NCI-H2196 (cell line): ENCODE data around the gene NPAS3.

Experiments used
- DNase-seq: peaks from one replicate; lab custom pipeline; 2025; ENCODE audit not compliant: unreplicated experiment; lab: John Stamatoyannopoulos, UW

The NPAS3 gene

GRCh38 chr14:33165144-33165925 lies 226.7 kb downstream of the NPAS3 start:
- DNase-seq: no peak

- DNase-seq: no peak
These were observed 227.2 kb downstream of the NPAS3 start for GRCh38 chr14:33165926-33166289.

- no peak for DNase-seq
These were observed 237.3 kb downstream of the NPAS3 start for GRCh38 chr14:33175951-33176350.

- DNase-seq: no peak
These were observed 245.9 kb downstream of the NPAS3 start for GRCh38 chr14:33184587-33184986.

- DNase-seq: no peak
These were observed 248.0 kb downstream of the NPAS3 start for GRCh38 chr14:33186656-33187055.

- no peak for DNase-seq
These were observed 250.2 kb downstream of the NPAS3 start for GRCh38 chr14:33188880-33189279.

GRCh38 chr14:33191855-33192254 lies 253.2 kb downstream of the NPAS3 start:
- no peak for DNase-seq

- DNase-seq: no peak
These were observed 255.9 kb downstream of the NPAS3 start for GRCh38 chr14:33194551-33194950.

- no peak for DNase-seq
These were observed 260.0 kb downstream of the NPAS3 start for GRCh38 chr14:33198684-33199083.

- DNase-seq: no peak
These were observed 262.4 kb downstream of the NPAS3 start for GRCh38 chr14:33201116-33201515.

GRCh38 chr14:33206981-33207380 lies 268.3 kb downstream of the NPAS3 start:
- DNase-seq: no peak

GRCh38 chr14:33207467-33208017 lies 268.9 kb downstream of the NPAS3 start:
- no peak for DNase-seq

GRCh38 chr14:33210311-33210710 lies 271.6 kb downstream of the NPAS3 start:
- no peak for DNase-seq

- no peak for DNase-seq
These were observed 279.3 kb downstream of the NPAS3 start for GRCh38 chr14:33218026-33218425.

GRCh38 chr14:33219957-33220356 lies 281.3 kb downstream of the NPAS3 start:
- DNase-seq: no peak

- peak; percentile 26 for DNase-seq
These were observed 290.7 kb downstream of the NPAS3 start for GRCh38 chr14:33229269-33229929.

GRCh38 chr14:33230021-33230420 lies 291.3 kb downstream of the NPAS3 start:
- no peak for DNase-seq

GRCh38 chr14:33232031-33232430 lies 293.4 kb downstream of the NPAS3 start:
- DNase-seq: no peak

GRCh38 chr14:33237115-33237740 lies 298.5 kb downstream of the NPAS3 start:
- no peak for DNase-seq

- DNase-seq: no peak
These were observed 300.8 kb downstream of the NPAS3 start for GRCh38 chr14:33239465-33239864.

GRCh38 chr14:33240466-33240865 lies 301.8 kb downstream of the NPAS3 start:
- DNase-seq: no peak

- no peak for DNase-seq
These were observed 302.7 kb downstream of the NPAS3 start for GRCh38 chr14:33241331-33241730.
